ELF-1 (cell line): ENCODE data around the gene B4GALT1.

Source experiments
- DNase-seq: peaks from one replicate; pipeline ENCODE4 v3.0.0-alpha.2; 2016; ENCODE audit warnings: low read depth, low spot score

The B4GALT1 gene, protein sequence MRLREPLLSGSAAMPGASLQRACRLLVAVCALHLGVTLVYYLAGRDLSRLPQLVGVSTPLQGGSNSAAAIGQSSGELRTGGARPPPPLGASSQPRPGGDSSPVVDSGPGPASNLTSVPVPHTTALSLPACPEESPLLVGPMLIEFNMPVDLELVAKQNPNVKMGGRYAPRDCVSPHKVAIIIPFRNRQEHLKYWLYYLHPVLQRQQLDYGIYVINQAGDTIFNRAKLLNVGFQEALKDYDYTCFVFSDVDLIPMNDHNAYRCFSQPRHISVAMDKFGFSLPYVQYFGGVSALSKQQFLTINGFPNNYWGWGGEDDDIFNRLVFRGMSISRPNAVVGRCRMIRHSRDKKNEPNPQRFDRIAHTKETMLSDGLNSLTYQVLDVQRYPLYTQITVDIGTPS

DNA sequence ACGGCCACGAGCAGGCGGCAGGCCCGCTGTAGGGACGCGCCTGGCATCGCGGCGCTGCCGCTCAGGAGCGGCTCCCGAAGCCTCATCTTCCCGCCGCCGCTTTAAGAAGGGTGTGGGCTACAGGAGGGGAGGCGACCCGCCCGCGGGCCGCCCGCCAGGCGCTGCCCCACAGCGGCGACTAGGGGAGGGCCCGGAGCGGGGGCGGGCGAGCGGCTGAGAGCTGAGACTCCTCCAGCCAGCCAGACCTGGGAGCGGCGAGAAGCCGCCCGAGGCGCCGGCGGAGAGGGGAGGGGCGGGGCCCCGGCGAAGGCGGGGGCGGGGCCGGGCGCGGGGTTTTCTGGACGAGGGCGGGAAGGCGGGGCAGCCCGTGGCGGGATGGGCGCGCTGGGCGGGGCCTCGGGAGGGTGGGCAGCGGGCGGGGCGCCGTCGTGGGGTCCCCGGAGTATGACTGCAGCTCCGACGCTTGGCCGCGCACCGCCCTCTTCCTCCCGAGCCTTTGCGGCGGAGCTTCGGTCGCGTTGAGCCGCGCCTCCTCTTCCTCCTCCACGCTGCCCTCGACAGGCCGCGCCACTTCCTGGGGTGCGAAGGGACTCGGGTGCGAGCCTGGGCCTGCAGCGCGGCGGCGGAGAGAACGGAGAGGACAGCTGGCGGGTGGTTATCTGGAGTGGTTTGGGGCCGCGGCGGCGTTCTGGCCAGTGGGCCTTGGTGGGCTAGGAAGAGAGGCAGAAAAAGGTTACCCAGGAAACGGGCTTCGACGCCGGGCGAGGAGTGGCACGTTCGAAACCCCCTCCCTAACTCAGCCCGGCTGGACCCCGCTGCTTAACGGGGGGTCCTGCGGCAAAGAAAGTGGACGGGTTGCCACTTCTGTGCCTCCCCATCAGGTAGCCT is at the start of gene B4GALT1:
Gene B4GALT1 (minus strand): TSS at position 253 of the 888 bp plus-strand sequence. CDS start 167 bp downstream, at position 86.
- DNase-seq: peak; percentile 95

DNA sequence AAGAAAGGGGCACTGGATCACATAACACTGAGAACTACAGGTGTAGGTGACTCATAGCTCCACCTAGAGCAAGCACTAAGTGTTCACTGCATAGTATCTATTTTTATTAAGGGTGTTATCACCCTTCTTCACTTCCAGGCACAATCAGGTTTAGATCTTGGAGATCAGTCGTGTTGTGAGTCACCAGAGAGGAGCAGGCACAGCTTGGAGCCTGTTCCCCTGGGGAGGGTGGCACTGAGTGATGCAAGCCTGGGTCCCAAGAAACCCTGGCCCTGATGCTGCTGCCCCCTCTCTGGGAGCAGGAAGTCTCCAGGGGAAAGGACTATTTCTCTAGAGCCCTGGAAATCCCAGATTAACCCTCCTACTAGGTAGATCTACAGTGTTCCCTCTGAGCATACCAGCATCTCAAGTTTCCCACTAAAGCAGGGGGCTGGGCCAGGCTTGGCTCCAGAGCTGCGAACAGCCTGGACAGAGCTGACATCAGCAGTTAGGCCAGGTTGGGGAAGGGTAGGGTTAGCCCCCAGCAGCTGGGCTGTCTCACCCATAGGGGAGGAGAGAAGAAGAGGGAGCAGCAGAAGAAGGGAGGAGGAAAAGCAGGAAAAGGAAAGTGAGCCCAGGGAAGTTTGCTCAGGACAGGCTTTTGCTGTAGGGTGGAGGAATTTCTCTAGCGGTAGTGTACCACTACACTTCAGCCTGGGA is 44.7 kb upstream of the B4GALT1 start:
- DNase-seq: peak; percentile 73

DNA sequence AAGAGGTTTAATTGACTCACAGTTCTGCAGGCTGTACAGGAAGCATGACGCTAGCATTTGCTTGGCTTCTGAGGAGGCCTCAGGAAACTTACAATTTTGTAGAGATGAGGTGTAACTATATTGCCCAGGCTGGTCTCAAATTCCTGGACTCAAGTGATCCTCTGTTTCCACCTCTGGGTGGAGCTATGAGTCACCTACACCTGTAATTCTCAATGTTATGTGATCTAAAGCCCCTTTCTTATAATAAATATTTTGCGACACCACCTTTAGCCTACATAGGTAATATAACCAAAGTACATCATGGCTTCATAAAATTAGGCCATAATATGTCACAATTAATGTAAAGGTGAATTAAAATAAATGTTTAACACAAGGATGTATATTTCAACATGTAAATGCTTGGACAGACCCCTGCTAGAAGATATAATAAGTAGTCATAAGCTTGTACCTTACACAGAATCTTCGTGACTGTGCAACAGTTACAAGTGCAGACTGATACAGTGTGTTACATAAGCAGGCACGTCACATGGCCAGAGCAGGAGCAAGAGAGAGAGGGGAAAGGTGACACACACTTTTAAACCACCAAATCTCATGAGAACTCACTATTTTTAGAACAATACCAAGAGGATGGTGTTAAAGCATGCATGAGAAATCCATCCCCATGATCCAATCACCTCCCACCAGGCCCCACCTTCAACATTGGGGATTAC is 43.0 kb upstream of the B4GALT1 start:
- DNase-seq: no peak

DNA sequence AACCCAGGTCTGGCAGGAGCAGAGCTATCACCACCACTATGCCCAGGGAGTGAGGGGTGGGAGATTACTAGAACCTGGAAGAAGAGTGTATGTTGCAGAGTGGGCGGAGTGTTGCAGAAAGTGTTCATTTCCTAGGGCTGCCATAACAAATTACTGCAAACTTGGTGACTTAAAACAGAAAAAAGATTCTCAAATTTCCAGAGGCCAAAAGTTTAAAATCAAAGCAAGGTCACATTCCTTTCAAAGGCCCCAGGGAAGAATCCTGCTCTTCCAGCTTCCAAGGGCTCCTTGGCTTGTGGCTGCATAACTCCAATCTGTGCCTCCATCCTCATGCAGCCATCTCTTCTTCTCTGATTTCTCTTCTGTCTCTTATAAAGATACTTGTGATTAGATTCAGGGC is 42.3 kb upstream of the B4GALT1 start:
- DNase-seq: no peak

DNA sequence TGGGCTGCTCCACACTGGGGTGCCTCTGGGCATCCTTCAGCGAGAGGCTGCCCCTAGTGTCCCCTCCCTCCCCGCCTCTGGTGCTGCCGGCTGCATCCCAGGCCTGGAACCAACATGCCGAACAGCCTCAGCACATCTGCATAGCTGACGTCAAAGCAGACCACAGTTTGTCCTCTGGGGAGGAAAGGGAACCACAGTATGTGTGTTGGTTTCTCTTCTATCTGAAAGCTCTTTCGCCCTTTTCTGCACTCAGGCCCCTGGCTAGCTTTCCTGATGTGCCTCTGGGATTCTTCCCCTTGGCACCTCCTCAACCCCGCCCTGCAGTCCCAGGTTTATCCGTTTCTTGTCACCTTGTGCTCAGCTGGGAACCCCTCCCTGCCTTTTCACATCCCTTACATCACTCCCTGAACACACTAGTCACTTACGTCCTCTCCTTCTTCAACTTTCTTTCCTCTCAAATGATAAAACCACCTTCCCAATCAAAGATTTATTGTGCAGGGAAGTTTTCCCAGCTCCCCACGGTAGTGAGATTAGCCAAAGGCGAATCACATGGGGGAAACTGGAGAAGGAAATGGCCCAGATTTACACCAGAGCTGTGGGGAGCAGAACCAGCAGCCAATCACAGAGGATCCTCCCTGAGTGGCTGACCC is 35.5 kb upstream of the B4GALT1 start:
- no peak for DNase-seq

DNA sequence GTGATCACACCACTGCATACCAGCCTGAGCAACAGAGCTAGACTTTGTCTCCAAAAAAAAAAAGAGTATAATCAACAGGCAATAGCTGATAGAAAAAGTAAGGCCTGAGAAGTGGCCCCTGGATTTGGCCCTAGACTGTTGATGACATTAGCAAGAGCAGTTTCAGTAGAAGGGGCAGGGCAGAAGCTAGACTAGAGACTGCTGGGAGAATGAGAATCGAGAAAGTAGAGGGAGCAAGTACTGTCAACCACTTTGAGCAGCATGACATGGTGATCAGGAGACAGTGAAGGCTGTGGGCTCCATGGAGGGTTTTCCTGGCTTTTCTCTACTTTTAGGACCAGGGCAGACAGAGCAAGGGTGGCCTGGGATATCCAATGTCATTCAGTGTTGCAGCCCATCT is 34.9 kb upstream of the B4GALT1 start:
- no peak for DNase-seq

DNA sequence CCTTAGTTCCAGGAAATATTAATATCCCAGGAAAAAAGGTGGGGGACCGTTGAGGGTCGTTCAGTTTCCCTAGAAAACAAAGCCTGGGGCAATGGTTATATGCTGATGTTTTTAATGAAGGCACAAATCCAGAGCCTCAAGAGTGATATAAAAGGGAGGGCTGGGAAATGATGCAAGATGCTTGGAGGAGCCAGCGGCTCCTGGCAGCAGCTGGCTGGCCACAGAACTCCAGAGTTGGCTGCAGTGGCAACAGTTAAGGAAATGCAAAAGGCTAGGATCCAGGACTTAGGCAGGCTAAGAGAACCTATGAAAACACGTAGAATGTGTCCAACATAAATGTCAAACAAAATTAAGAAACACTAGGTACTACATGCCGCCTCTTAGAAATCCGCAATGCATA is 31.0 kb upstream of the B4GALT1 start:
- DNase-seq: no peak

DNA sequence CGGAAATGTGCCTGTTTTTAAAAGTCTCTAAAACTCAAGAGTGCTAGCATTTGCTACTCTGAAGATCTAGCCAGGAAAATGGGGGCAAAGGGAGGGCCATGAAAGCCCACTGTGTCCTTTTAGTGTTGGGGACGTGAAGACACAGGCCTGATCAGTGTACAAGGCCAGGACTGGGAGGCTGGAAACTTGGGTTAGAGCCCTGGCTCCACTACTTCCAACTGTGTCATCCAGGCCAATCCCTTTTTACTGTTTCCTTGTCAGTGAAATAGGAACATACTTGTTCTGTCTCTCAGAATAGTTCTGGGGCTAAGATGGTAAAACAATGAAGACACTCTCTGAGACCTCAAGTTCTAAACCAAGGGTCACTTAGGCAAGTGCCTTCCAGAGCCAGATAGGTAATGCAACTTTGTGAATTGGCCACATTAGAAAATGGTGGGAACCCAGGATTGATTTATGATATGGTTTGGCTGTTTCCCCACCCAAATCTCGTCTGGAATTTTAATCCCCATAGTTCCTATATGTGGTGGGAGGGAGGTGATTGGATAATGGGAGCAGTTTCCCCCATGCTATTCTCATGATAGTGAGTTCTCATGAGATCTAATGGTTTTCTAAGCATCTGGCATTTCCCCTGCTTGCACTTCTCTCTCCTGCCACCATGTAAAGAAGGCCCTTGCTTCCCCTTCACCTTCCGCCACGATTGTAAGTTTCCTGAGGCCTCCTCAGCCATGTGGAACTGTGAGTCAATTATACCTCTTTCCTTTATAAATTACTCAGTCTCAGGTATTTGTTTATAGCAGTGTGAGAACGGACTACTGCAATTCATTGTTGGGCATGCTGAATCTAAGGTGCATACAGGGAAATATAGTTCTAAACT is 30.4 kb upstream of the B4GALT1 start:
- no peak for DNase-seq

DNA sequence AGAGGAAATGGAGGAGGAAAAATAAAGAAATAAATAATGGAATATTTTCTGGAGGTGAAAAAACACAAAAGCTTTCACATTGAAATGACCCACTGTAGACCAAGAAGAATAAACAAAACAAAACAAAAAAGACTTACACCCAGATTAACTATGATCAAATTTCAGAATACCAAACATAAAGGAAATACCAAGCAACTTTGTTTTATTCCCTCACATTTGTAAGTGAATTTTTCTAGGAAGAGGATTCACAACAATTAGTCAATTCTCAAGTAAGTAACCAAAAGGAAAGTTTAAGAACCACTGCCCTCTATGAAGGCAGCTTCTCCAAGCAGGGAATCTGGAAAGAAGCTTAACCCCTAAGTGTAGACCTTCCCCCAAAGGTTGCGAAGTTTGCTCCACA is 29.6 kb upstream of the B4GALT1 start:
- no peak for DNase-seq

DNA sequence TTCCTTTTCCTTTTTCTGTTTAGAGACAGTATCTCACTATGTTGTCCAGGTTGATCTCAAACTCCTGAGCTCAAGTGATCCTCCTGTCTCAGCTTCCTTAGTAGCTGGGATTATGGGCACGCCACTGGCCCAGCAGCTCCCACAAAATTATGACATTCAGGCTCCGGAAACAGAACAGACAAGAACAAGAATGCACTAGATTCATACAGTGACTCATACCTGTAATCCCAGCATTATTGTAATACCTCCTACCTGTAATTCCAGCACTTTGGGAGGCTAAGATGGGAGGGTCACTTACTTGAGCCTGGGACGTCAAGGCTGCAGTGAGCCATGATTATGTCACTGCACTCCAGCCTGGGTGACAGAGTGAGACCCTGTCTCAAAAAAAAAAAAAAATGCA is 26.7 kb upstream of the B4GALT1 start:
- DNase-seq: no peak

DNA sequence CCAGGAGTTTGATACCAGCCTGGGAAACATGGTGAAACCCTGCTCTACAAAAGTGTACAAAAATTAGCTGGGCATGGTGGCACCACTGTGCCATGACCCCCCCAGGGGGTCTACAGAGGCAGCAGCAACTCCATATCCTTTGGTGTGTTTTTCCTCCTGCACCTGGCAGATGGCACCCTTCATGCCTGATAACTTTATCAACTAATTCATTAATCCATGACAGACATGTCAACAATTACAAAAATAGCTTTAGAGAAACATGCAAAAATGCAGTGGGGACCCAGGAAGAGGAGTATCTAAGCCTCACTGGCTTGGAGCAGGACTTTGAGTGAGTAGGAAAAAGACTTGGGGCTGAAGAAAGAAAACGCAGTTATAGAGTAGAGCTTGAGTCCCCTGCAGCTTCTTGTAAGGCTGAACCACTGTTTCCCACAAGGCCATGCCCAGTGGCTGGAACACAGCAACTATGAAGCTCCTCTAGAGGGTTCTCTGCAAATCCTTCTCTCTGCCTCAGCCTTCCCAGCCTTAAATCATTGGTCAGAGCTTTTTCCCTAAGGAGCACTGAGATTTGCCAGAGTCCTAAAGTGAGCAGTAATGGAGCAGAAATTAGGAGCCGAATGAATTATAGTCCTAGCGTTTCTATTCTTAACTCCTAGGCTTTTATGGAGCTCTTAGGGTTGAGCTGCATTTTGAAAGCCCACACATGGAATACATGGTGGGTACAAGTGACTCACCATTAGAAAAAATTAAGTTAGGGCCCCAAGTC is 25.5 kb upstream of the B4GALT1 start:
- DNase-seq: no peak

DNA sequence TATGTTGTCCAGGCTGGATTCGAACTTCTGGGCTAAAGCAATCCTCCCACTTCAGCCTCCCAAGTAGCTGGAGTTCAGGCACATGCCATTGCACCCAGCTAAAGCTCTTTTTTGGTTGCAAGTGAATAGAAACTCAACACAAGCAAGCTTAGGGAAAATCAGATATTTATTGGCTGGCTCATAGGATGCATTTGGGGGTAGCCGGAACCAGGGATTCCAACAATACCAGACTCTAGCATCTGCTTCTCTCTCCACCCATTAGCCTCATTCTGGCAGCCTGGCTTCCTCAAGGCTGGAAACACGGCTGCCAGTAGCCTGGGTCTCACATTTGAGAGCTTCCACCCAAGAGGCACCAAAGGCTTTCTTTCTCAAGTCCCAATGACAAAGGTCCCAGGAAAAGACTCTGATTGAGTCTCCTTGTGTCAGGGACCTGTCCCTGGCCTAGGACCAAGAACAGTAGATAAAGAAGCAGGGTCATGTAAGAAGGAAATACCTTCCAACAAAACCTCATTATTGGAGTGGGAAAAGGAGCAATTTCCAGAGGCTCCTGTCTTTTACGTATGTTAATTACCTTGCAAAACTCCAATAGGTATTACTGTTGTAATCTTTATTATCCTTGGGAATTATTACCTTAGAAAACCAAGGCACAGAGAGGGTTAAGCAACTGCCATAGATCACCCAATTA is 23.0 kb upstream of the B4GALT1 start:
- no peak for DNase-seq

DNA sequence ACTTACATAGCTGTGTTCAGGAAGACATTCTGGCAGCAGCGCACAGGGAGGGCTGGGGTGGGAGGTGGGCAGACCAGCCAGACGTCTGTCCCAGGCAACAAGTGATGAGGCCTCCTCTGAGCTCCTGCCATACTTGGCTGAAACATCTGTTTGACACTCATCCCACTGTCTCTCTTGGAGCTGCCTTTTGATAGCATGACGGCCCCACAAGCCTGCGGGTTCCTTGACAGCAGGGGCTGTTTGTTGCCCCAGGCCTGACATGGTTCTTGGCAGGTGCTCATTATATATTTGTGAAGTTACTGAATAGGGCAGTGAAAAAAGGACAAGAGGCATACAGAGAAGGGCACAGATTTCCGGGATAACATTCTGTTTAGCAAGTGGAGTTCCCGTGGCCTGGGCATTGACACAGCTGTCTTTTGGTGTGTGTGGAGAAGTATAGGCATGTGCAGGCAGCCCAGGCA is 22.2 kb upstream of the B4GALT1 start:
- DNase-seq: peak; percentile 34

DNA sequence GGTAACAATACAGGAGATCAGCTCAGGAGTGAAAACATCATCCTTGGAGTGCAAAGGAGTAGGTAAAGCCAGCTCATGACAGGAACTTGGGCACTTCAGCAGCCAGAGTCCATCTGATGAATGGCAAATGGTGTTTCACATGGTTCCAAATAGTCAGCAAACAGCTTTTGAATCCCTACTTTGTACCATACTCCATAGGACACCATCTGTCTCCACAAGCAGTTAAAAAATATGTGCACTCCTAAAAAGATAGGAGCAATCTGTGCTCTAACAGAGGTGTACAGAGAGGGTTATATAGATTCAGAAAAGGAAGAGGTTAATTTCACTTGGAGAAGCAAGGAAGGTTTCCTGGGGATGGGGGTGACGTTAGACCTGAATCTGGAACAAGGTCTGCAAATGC is 21.6 kb upstream of the B4GALT1 start:
- no peak for DNase-seq

DNA sequence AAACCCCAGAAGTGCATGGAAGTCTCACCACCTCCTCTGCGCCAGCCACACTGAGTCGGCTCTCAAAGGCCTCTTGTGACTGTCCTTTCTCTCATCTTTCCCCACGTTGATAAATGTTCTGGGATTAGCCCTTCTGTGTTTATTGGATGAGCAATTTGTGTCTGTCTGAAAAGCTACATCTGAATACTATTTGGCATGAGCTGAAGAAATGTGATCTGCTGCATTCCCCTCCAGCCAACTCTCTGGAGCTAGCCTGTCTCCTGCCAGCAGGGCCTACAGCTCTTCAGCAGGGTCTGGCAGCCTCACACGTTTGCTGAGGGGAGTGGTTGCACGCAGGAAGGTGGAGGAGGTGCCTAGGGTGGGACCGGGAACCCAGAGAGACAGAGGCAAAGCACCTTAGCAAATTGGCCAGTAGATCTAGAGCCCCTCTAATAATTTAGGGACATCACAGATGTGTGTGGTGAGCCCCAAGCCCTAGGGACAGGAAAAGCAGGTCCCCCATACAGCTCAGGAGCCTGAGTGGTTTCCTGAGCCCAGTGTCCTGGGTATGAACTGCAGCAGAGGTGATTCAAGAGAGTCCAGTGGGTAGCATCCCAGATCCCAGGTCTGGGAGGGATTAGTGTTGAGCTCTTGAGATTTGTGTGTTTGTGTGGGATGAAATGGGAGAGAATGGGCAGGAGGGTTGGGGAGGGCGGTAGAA is 20.5 kb upstream of the B4GALT1 start:
- DNase-seq: peak; percentile 46

DNA sequence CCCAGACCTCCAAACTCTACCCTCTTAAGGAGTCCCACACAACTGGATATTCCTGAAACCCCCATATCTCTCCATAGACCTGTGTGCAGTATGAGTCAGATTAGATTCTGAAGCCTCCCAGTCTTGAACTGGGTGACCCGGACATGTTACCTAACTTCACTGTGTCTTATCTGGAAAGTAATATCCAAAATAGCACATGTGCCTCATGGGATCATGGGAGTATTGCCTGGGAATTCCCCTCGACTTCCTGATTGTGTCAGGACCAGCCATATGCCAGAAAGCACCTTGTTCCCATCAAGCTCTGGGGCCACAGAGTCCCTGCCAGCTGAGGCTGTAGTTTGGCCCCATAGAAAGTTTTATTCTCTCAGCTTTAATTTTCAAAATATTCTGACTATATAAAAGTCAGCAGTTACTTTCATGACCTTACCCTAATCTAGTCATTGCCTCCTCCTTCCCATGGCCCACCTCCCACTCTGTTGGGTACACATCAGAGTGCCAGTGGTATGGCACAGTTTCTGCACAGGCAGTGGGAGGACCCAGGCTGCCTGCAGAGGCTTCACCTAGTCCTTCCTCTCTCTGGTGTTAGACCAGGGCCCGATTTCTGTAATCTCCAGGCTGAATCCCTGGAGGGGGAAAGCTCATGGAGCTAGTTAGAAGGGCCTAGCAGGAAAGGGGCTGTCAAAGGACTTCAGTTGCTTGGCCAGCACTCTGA is 19.5 kb upstream of the B4GALT1 start:
- DNase-seq: no peak

DNA sequence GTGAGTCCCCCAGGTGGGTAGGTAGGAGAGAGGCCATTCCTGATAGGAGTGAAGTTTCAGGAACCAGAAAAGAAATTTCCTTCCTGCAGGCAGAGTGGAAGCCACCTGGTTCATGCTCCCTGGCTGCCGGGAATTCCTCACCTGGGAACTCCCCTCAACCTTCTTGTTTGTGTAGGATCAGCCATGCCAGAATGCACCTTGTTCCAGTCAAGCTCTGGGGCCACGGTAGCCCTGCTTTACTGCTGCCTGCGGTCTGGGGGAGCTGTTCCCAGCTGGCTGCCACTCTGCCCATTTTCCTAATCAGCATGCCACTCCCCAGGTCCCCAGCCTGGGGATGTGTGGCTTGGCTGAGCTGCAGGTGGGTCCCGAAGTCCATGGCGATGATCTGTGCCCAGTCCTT is 18.7 kb upstream of the B4GALT1 start:
- DNase-seq: no peak
